PC-3 (cell line): Measurements from ENCODE around the gene POU5F2.

Experiments used
- EZH2 ChIP-seq: fragments of 300-600 bp; sonication (generic); IDR thresholded peaks from one replicate; pipeline ENCODE4 v1.6.1; 2017; ENCODE audit warnings: antibody characterized with exemption, mild to moderate bottlenecking, low read length; ENCODE audit not compliant: unreplicated experiment
- EZH2phosphoT487 ChIP-seq: fragments of 300-600 bp; sonication (generic); IDR thresholded peaks from 2 replicates; pipeline ENCODE4 v1.6.1; 2018; ENCODE audit warnings: mild to moderate bottlenecking, antibody characterized with exemption, low read length, borderline replicate concordance
- TF ChIP-seq, protein P1 (sequence below): fragments of 300-600 bp; sonication (generic); conservative IDR thresholded peaks from 2 replicates; pipeline ENCODE4 v1.5.1; 2017; ENCODE audit warnings: antibody characterized with exemption, low read depth, mild to moderate bottlenecking, low read length

GRCh38 chr5:93723681-93724080, 17.7 kb downstream of the POU5F2 start:
- TF ChIP-seq, protein P1, sequence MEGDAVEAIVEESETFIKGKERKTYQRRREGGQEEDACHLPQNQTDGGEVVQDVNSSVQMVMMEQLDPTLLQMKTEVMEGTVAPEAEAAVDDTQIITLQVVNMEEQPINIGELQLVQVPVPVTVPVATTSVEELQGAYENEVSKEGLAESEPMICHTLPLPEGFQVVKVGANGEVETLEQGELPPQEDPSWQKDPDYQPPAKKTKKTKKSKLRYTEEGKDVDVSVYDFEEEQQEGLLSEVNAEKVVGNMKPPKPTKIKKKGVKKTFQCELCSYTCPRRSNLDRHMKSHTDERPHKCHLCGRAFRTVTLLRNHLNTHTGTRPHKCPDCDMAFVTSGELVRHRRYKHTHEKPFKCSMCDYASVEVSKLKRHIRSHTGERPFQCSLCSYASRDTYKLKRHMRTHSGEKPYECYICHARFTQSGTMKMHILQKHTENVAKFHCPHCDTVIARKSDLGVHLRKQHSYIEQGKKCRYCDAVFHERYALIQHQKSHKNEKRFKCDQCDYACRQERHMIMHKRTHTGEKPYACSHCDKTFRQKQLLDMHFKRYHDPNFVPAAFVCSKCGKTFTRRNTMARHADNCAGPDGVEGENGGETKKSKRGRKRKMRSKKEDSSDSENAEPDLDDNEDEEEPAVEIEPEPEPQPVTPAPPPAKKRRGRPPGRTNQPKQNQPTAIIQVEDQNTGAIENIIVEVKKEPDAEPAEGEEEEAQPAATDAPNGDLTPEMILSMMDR = no peak
- TF ChIP-seq EZH2 (no peak), EZH2phosphoT487 (no peak)
